ENCODE measurements around the gene ASPA.
"Not testable (repeated sequence)": the region's sequence is repeated elsewhere in the genome, so short reads cannot be mapped to it uniquely, and the experiment has no call there.

ASPA gene

DNA sequence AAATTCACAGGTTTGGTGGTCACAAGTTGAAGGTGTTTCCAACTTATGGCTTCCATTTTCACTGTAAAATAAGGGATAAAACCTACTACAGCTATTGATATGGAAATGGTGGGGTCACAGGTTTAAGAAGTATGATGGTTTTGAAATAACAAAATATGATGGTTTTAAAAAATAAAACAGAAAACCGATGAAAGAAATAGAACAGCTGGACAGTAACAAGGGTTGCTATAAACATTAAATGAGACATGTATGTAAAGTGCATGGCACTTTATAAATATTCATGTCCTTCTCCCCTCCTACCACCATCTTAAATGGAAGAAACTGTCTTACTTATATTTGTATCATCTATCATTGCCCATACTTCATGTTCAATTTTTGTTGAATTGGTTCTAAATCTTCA lies 31.3 kb downstream of the ASPA start:
- TF ChIP-seq, protein P1, sequence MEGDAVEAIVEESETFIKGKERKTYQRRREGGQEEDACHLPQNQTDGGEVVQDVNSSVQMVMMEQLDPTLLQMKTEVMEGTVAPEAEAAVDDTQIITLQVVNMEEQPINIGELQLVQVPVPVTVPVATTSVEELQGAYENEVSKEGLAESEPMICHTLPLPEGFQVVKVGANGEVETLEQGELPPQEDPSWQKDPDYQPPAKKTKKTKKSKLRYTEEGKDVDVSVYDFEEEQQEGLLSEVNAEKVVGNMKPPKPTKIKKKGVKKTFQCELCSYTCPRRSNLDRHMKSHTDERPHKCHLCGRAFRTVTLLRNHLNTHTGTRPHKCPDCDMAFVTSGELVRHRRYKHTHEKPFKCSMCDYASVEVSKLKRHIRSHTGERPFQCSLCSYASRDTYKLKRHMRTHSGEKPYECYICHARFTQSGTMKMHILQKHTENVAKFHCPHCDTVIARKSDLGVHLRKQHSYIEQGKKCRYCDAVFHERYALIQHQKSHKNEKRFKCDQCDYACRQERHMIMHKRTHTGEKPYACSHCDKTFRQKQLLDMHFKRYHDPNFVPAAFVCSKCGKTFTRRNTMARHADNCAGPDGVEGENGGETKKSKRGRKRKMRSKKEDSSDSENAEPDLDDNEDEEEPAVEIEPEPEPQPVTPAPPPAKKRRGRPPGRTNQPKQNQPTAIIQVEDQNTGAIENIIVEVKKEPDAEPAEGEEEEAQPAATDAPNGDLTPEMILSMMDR (IDR thresholded peaks at IDR 0.05; ENCODE audit: insufficient read depth, low read depth, low read length, missing control alignments): no peak
- DNase-seq (ENCODE audit: low read depth): no peak
- H3K4me3 ChIP-seq (ENCODE audit: low read length): no peak overlapping the region

DNA sequence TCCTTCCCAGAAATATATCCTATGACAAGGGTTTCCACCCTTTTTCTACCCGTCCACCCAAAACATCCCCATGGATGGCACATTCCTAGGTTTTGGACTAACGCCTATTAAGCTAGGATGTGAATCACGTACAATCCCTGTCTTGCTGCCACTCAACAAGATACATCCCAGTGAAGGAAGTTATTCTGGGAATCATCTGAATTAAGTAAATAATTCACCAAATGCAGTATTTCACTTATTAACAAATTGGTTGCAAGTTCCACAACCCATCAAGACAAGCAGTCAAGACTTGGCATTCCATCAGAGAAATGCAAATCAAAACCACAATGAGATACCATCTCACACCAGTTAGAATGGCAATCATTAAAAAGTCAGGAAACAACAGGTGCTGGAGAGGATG lies 32.1 kb downstream of the ASPA start:
- H3K4me3 ChIP-seq (ENCODE audit: low read length): no peak overlapping the region
- TF ChIP-seq, protein P1 (IDR thresholded peaks at IDR 0.05; ENCODE audit: insufficient read depth, low read depth, low read length, missing control alignments): no peak
- no peak for DNase-seq (ENCODE audit: low read depth)

DNA sequence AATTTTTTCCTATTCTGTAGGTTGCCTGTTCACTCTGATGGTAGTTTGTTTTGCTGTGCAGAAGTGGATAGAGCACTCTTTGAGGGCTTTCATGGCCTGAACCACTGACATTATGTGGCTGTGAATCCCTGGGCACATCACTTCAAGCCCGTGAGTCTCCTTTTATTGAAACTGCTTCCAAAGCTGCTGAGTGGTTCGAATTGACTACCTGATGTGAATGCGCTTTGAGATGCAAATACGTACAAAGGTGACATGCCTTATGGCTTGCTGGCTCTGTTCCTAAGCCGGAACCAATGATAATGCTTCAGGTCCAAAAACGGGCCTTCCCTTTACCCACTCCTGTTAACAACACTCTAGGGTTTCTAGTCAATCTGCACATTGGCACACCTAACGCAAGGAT lies 34.3 kb downstream of the ASPA start:
- TF ChIP-seq, protein P1 (IDR thresholded peaks at IDR 0.05; ENCODE audit: insufficient read depth, low read depth, low read length, missing control alignments): no peak
- H3K4me3 ChIP-seq (ENCODE audit: low read length): no peak overlapping the region
- DNase-seq (ENCODE audit: low read depth): no peak

DNA sequence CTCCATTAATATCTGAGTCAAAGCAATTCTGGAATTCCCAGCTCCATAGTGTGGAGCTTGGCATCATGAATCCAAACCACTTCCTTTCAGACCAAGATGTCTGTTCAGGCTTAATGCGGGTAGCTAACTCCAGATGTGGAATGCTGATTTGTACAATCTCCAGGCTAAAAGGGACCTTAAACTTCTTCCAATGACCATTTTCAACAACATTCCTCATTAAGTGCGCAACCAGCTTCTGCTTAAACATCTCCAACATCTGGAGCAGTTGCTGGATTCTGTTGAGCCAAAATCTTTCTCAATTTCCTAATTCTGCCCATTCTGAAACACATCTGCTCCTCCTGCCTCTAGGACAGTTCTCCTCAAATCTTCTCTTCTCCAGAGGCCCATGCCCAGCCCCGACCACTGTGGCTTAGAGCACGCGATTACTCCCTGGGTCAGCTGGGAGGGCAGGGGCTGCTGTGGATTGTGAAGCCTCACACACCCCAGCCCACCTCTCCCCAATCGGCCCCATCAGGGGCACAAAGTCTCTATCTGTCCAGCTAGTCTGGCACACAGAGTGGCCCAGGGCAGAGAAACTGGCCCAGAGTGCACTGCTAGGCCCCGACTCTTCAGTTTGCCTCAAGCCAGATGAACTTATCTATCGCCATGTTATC lies 36.2 kb downstream of the ASPA start:
- no peak overlapping the region for H3K4me3 ChIP-seq (ENCODE audit: low read length)
- DNase-seq (ENCODE audit: low read depth): no peak
- TF ChIP-seq, protein P1 (IDR thresholded peaks at IDR 0.05; ENCODE audit: insufficient read depth, low read depth, low read length, missing control alignments): no peak

DNA sequence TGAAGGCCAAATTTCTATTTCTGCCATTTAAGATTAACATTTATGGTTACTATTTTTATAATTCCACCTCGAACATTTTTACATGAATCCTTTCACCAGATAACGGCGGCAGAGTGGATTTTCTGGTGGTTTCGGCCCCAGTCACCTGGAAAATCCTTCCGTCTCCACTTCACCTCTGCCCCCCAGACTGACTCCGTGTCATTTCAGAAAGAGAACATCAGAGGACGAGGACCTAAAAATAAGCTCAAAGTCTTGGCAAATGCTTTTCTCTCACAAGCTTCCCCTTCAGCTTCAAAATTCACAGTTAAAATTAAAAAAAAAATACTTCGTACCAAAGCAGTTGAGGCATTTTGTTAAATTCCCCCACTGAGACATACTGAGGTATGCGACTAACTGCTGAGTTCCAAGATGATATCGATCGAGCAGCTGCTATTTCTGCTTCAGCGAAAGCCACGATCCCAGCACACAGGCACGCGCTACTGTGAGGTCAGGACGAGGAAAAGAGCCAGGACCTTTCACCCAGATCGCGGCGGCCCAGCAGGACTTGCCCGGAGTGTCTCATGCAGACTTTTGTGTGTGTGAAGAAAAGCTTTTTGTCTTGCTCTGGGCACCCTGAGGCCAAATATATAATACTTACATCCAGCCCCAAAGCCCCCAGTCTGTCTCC lies 36.8 kb downstream of the ASPA start:
- no peak for DNase-seq (ENCODE audit: low read depth)
- no peak overlapping the region for H3K4me3 ChIP-seq (ENCODE audit: low read length)

DNA sequence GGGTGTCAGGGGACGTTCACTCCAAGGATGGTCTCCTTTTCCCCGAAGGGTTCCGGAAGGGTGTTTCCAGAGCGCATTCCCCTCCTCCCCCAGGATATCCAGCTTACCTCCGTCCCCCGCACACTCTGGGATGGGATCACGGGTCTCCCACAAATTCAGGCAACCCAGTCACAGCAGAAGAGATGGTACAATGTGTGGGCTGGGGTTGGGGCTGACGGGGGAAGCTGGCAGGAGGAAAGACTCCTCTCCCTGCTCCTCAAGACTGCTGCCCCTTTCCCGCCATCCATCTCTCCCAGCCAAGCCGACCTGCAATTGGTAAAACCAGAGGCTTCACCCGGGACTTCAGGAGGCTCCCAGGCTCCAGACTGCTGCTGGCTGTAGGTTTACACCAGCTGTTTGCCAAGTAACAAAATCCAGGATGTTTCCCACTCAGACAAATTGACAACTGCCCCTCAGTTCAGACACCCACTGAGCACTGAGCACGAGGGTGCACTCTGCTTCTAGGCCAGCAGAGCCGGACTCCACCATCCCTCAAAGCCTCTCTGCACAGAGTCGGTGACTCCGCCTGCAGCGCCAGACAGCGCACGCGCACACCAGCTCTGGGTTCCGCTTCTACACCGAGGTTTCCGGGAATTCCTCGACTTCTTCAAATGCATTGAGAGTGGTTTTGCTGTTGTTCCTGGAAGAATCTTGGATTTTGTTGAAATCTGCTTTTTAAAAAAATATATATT lies 37.7 kb downstream of the ASPA start:
- DNase-seq (ENCODE audit: low read depth): no peak
- TF ChIP-seq, protein P1 (IDR thresholded peaks at IDR 0.05; ENCODE audit: insufficient read depth, low read depth, low read length, missing control alignments): no peak

More for the DNA sequence above, 36.8 kb downstream of the ASPA start:
- TF ChIP-seq, protein P1 (IDR thresholded peaks at IDR 0.05; ENCODE audit: insufficient read depth, low read depth, low read length, missing control alignments): no peak

DNA sequence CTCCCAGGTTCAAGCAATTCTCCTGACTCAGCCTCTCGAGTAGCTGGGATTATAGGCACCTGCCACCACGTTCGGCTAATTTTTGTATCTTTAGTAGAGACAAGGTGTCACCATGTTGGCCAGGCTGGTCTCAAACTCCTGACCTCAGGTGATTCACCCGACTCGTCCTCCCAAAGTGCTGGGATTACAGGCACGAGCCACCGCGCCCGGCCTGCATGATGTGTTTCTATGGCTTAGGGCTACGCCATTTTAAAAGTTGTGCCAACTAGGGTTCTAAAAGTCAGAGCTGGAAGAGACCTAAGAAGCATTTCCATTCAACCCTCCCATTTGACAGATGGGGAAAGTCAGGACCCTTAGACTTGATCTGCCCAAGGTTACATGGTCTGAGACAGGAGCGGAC lies 38.4 kb downstream of the ASPA start:
- not testable (repeated sequence) for DNase-seq (ENCODE audit: low read depth); H3K4me3 ChIP-seq (ENCODE audit: low read length)

More for the DNA sequence above, 37.7 kb downstream of the ASPA start:
- H3K4me3 ChIP-seq (ENCODE audit: low read length): no peak overlapping the region

All from epithelial cell of esophagus (primary cell).